ENCODE results near the gene COL13A1.

DNA sequence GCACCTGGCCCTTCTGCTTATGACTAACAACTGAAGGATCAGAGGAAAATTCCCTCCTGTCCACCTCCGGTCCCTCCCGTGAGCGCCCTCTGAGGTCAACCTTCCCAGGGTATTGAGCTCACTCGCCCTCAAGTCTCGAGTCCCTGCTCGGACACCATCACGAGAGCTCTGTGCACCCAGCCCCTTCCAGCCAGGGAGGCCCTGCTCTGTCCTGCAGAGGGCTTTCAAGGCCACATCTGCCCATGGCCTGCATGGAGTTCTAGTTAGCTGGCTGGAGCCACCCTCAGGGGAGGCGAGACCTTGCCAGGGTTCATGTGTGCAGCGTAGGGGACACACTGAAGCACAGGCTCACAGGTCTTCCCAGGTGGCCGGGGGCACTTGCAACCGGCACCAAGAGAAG is 140.0 kb downstream of the COL13A1 start:
- TF ChIP-seq CTCF (IDR thresholded peaks at IDR 0.05; ENCODE audit: insufficient read depth, low read depth, low read length) (no peak), EZH2 (IDR thresholded peaks at IDR 0.05; ENCODE audit: insufficient read depth, low read length) (no peak)

Data from astrocyte (in vitro differentiated cells and primary cell).